ENCODE data around the gene XRCC1.
"Not testable (repeated sequence)": the region's sequence is repeated elsewhere in the genome, so short reads cannot be mapped to it uniquely, and the experiment has no call there.

The XRCC1 gene, protein sequence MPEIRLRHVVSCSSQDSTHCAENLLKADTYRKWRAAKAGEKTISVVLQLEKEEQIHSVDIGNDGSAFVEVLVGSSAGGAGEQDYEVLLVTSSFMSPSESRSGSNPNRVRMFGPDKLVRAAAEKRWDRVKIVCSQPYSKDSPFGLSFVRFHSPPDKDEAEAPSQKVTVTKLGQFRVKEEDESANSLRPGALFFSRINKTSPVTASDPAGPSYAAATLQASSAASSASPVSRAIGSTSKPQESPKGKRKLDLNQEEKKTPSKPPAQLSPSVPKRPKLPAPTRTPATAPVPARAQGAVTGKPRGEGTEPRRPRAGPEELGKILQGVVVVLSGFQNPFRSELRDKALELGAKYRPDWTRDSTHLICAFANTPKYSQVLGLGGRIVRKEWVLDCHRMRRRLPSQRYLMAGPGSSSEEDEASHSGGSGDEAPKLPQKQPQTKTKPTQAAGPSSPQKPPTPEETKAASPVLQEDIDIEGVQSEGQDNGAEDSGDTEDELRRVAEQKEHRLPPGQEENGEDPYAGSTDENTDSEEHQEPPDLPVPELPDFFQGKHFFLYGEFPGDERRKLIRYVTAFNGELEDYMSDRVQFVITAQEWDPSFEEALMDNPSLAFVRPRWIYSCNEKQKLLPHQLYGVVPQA

DNA sequence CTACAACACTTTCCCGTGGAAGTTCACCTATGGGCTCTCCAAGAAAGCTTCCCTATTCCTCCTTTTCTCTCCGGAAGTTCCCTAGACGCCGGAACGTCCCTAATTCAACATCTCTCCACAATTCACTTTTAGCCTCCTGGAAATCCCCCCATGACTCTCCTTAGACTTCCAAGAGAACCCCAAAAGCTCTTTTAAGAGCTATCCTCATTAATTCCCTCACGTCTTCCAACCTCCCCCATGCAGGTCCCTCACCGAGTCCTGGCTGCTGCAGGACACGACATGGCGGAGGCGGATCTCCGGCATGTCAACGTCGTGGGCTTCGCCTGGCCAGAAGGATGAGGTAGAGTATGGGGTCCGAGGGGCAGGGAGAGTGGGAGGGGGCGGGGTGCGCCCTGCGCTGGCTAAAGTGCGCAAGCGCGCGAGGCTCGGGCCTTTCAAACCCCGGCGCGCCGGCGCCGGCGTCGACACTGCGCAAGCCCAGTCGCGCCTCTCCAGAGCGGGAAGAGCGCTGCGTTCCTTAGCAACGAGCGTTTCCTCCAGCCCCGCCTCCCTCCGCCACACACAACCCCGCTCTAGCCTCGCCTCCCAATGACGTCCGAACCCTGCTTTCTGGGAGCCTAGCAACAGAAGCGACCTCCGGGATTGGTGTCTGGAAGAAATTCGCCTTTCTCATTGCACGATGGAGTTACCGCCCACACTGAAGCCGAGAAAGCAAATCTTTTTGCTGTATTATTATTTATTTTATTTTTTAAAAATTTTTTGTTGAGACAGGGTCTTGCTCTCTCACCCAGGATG lies at the start of gene XRCC1, which contains the start of gene PINLYP:
XRCC1 (minus strand) TSS at position 372 of the 795 bp plus-strand sequence; CDS start at position 303, 69 bp downstream.
PINLYP (plus strand) TSS at position 646 of the 795 bp plus-strand sequence. CDS start 1,391 bp downstream, outside the sequence.
- DNase-seq: peak; percentile 98

DNA sequence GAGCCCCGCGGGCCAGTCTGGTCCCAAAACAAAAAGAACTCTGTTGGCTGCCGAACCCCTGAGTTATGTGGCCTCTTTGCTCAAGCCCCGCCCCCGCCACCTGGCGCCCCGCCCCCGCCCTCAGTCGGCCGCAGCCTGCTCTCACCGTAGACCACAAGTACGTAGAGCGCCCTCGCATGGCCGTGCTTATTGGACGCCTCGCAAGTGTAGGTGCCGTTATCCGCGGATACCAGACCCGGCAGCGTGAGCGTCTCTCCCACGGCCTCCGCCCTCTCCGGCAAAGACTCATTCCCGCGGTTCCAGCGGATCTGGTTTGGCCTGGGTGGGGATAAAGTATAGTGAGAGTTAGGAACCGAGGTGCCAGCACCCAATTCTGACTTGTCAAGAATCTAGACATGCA lies 49.6 kb upstream of the XRCC1 start:
- no peak for DNase-seq

DNA sequence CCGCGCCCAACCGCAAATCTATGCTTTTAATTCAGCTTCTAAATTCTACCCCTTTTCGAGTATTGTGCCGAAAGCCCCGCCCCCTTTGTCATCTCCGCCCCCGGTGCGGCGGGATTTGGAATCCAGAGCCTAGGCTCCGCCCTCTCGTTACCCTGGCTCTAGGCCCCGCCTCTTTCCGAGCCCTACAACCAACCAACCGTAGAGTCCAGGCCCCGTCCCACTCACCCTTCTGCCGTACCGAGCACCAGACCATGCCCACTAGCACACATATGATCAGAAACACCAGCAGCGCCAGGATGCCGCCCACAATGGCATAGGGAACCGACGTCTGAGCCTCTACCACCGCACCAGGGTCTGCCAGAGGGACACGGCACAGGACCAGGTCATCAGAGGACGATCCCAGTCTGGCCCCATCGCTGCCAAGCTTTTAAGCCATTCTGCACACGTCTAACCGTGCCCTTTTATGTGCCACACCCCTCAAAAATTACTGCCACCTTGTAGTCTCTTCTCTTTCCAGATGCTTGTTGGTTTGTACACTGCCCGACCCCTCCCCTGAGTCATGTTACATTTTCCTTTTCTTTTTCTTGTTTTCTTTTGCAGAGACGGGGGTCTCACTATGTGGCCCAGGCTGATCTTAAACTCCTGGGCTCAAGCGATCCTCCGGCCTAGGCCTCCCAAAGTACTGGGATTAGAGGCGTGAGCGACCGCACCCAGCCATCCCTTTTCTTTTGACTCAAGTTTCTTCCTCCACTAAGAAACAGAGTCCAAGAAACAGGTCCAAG lies 48.8 kb upstream of the XRCC1 start:
- DNase-seq: no peak

DNA sequence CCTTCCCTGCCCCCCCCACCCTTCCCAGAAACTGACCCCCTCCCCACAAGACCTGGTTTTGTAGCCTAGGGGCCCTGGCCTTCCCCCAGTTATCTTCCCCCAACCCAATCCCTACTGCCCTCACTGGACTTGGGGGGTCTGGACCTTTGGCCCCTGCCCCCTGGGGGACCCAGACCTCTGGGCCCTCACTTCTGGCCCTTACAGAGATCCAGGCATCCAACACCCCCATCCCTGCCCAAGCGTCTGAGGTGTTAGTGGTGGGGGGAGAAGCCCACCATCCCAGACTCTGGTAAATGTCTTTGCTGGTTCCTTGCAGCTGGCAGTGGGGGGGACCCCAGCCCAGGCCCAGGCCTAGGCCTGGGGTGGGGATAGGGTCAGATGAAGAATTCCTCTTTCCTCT lies 47.6 kb upstream of the XRCC1 start:
- DNase-seq: no peak

DNA sequence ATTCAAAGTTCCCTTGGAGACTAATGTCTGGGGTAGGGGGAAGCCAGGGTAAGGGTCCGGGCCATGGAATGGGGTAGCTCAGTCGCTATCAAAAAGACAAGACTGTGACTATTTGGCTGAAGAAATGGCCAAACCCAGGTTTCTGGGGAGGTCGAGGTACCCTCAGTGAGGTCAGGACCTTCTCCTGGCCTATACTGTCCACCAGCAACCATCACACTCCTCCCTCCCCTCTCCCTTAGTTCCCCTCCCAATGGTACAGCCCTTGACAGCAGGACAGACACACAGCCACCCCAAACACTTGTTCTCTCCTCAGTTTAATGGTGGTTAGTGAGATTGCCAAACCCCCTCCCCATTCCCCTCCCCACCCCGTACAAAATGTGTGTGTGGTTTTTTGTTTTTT lies 46.7 kb upstream of the XRCC1 start:
- no peak for DNase-seq

DNA sequence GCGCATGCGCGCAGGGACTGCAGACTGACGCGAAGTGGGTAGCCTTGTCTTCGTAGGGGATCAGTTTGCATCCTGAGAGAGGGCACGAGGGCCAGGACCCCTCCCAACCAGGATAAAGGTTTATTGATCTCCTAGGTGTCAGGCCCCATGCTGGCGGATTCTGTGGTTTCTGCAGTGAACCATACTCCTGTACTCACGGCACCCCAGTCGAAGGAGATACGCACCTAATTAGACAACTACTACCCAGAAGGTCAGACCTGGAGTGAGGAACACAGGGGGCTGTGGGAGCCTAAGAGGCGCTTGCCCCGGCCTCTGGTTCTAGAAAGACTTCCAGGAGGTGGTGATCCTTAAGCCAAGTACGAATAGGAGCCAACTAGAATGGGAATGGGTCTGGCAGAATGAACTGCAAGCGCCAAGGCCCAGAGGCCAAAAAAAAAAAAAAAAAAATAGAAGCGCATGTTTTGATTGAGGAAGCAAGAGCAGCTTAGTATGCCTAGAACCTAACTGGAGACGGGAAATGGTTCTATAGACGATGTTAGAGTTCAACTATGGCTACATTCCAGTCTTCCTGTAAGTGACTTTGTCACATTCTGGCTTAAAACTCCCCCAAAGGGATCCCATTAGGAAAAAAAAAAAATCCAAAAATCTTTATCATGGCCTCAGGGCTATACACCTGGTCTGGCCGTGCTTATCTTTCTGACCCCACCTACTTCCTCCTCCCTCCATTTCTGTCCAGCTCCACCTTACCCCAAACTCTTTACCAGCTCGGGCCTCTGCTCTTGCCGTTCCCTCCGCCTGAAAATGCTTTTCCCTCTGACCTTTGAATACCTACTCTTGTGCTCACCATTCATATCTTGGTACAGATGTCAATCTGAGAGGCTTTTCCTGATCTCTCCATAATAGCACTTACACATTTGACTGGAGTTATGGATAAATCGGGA lies 45.0 kb upstream of the XRCC1 start:
- DNase-seq: no peak

DNA sequence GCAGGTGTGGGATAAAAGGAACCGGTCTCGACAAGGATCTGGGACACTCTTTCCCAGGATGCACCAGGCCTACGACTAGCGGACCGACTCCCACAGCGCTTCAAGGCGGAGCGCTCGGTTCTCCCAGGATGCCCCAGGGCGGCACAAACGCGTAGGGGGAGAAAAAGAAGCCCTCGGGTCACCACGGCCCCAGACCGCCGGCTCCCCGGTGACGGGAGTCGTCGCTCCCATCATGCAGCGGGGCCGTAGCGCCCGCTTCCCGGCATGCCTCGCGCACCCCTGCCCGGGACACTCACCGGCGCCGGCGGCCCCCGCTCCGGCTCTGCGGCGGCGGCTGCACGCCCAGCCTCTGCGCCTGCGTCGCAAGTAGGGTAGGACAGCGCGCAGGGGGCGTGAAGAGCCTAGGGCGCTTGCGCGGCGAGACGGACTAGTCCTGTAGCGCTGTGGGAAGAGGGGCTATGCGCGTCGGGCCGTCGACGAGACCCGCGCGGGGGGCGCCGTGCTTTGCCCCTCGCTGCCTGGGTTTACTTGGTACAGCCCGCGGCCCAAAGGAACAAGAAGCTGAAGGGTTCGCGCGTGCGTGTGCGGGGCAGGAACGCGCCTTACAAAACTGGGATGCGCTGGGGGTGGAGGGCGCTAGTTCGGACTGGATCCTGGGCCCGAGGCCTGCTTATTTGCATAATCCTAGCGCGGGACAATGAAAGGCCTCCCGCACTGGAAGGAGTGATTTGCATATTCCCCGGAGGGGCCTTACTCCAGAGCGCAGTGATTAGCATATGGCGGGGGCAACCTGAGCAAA lies 44.1 kb upstream of the XRCC1 start, which contains the start of gene ZNF428:
ZNF428 (minus strand) TSS at position 368 of the 799 bp plus-strand sequence. CDS start 5,325 bp downstream, outside the sequence.
- DNase-seq: peak; percentile 93

DNA sequence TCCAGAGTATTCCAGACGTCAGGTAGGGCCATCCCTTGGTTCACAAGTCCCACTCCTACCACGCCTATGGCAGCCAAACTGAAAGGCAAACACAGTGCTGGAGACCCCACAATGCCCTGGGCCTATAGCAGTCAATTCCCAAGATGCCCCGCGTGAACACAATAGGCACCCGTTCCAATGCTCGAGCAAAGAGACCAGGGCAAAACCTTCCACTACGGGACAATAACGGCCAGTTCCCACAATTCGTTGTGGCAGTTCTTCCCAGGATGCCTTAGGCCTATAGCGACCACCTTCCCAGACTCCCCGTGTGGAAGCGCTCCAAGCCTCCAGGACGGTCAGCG lies 43.6 kb upstream of the XRCC1 start:
- peak; percentile 84 for DNase-seq

DNA sequence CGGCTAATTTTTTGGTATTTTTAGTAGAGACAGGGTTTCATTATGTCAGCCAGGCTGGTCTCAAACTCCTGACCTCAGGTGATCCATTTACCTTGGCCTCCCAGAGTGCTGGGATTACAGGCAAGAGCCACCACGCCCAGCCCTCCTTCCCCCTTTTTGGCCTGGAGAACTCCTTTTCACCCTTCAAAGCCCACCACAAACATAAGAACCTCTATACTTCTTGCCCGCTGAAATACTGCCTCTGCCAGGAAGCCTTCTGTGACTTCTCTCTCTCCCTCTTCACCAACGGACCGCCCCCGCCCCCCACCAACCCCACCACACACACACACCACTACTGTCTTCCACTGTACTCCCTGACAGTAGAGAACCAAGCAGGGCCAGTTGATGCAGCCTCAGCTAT lies 41.6 kb upstream of the XRCC1 start:
- DNase-seq: no peak

DNA sequence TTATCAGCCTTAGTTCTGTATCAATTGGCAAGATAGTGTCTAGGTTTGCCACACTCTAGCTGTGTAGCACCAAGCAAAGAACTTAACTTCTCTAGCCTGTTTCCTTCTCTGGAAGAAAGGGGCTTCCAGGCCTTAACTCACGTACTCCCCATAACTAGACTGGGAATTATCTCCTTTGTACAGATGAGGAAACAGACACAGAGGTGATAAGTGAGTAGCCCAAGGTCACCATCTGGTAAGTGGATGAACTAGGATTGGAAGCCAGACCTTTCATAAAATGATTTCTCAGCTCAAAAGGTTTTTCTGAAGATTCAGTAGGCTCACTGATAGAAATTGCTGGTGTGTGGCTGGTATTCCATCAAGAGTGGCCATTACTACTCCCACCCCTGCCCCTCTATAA lies 41.0 kb upstream of the XRCC1 start:
- no peak for DNase-seq

DNA sequence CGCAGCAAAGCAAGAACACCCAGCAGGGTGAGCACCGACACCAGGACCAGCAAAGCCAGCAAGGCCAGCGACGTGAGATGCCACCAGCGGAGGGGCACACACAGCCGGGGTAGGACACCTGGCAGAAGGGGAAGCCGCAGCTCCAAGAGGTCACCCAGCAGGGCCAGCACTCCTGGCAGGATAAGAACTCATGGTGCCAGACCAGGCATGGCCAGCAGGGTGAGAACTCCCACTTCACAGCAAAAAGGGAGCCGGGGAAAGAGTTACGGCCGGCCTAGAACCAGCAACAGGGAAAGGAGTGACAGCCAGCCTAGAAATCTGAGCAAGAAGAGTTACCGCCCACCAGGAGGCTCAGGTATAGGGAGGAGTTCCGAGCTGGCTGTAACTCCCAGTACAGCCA lies 37.0 kb upstream of the XRCC1 start:
- DNase-seq: no peak

DNA sequence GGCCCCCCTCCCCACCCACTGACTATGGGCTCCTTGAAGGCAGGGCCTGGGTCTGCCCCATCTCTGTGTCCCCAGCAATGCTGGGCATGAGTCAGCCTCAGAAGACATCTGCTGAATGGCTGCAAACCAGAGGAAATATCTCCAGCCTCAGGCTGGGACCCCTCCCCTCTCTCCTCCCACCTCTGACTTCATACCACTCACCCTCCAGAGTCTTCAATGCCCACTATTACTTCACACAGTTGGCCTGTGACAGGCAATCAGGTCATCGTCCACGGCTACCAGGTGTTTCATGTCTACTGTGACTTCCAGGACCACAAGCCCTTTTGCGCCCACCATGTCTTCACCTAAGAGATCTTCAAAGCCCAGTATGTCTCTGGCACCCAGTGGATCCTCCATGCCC lies 36.5 kb upstream of the XRCC1 start, which contains the start of gene SRRM5:
SRRM5 (plus strand) TSS at position 301 of the 400 bp plus-strand sequence; CDS start at position 335, 34 bp downstream.
- DNase-seq: no peak

DNA sequence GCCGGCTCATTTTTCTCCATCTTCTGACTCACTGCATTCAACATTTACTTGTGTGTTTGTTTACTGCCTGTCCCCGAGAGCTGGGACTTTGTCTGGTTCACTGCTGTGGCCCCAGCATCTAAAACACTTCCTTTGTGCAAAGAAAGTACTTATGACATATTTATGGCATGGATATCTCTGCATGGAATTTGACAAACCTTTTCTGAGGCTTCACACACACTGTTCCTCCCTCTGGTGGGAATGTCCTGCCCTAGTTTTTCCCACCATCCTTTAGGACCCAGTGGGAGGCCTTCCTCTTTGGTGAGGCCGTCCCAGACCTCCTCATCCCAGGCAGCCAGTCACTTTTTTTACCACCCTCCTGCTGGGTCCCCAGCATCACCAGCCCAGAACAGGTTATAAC lies 35.2 kb upstream of the XRCC1 start:
- no peak for DNase-seq

DNA sequence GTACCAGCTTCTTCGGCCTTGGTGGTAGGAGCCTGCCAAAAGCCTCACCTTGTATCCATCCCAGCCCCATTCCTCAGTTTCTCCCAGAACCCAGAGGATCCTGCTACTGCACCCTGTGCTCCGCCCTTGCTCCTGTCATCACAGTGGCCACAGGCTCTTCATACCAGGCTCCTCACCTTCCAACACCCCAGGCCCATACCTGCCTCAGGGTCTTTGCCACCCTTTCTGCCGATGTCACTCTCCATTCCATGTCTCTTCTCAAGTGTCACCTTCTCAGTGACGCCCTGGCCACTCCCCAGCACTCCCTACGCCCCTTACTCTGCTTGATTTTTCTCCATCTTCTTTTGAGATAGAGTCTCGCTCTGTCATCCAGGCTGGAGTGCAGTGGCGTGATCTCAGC lies 34.5 kb upstream of the XRCC1 start:
- no peak for DNase-seq

DNA sequence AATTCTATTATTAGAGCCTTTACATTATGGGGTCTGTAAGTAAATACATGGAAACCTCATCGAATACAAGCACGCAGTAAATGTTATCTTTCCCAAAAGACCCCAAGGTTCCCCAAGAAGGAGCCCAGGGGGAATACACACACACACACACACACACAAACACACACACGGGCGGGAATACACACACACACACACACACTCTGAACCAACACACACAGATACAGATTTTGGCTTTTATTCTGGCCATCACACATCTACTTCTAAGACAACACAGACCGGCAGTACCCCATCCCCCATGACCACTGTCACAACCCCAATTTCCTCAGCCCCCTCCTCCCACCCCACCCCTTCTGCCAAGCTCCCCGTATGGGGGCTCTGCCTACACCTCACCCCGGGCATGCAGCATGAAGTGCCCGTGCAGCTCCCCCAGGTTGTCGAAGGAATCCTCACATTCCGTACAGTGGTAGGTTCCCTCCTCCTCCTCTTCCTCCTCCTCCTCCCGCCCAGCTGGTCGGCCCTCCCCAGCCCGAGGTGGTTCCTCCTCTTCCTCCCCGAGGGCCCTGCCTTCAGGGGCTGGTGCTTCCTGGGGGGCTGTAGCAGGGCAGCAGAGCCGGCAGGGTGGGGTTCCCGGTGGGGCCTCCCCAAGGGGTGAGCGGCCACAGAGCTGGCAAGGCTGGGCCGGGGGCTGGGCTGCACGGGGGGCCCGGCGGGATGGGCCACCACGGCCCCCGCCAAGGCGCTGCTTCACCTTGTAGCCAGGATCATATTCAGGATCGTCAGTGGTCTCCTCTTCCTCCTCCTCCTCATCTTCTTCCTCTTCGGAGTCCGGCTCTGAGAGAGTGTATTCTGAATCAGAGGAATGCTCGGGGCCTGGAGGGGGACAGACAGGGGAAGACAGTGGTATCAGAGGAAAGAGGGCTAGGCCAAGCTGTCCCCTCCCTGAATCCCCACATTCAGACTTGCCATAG lies 32.2 kb upstream of the XRCC1 start:
- no peak for DNase-seq

DNA sequence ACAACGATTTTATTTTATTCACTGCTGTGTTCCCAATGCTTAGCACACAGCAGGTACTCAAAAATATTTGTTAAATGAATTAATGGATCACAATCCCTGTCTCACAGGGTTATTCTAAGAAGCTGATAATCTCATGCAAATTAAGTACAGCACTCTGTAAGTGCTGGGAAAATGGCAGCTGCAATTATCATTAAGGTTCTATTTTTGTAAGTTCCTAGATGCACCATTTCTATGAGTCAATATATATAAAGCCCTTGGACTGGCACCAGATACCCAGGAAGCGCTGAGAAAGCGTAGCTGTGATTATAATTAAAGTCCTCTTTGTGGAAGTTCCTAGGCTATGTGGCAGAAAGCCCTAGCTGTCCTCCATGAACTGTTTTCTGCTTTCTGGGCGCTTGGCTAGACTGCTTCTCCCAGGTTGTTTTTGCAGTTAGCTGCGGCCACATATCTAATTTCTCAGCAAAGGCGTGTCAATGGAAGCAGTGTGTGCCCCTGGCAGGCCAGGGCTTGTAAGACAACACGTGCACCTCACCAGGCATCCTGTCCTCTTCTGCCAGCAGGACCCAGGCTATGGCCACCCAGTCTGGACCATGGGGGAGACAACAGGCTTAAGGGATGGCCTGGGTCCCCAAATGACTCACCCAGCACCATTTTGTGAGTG lies 31.4 kb upstream of the XRCC1 start:
- no peak for DNase-seq

DNA sequence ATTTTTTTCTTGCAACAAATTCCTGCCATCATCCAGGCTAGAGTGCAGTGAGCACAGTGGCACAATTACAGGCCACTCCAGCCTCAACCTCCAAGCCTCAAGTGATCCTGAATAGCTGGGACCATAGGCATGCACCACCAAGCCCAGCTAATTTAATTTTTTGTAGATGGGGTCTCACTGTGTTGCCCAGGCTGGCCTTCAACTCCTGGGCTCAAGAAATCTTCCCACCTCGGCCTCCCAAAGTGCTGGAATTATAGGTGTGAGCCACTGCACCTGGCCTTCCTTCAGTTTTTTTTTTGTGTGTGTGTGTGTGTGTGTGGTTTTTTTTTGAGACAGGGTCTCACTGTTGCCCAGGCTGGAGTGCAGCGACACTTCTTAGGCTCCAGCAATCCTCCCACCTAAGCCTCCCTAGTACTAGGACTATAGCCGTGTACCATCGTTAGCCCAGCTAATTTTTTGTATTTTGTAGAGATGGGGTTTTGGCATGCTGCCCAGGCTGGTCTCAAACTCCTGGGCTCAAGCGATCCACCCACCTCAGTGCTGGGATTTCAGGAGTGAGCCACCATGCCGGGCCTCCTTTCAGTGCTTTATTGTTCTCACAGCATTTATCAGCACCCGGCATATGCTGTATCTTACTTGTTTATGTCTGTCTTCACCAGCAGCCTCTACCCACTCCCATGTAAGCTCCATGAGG lies 30.7 kb upstream of the XRCC1 start:
- no peak for DNase-seq

DNA sequence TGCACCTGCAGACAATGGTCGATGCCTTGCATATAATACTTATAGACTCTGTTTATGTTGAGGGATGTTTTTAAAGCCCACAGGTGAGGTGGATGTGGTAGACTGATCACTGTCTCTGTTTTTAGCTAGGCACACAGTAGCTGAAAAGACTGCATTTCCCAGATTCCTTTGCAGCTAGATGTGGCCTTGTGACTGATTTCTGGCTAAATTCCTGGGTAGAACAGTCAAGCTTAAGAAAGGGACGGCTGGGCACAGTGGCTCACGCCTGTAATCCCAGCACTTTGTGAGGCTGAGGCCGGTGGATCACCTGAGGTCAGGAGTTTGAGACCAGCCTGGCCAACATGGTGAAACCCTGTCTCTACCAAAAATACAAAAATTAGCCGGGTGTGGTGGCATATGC lies 25.0 kb upstream of the XRCC1 start:
- not testable (repeated sequence) for DNase-seq

Measured in DMS79 (cell line).